Natural killer cell (primary cell): ENCODE results near the gene IL1RAPL2. TPM values are rescaled to one million over a fixed set of nuclear protein-coding genes. Genes with fewer than 3 reads are reported as not detected.

Experiments
- ATAC-seq, 3 donors: fragments of 150-1000 bp in 2 of 3; fragments of 200-7000 bp in 1 of 3; cut with Tn5 transposase; 1 replicate in 1 of 3; 2 replicates in 2 of 3; pipeline ENCODE4 v1.10.0; 2021; ENCODE audit warnings: mild to moderate bottlenecking in 2 of 3, moderate library complexity in 2 of 3
- DNase-seq, 2 donors: peaks; one replicate each; pipeline versions ENCODE4 v3.0.0 to v3.0.0-alpha.2; 2013 to 2021; ENCODE audit warnings: mixed read lengths in 1 of 2
- H3K27ac ChIP-seq: one replicate; pipeline ENCODE4 v1.5.1; 2013; ENCODE audit warnings: mild to moderate bottlenecking, low read length
- H3K27me3 ChIP-seq: one replicate; pipeline ENCODE4 v1.6.1; 2013; ENCODE audit warnings: low read length; ENCODE audit not compliant: control insufficient read depth, insufficient read depth
- H3K36me3 ChIP-seq: one replicate; pipeline ENCODE4 v1.6.1; 2013; ENCODE audit warnings: low read length; ENCODE audit not compliant: control insufficient read depth, insufficient read depth
- H3K4me1 ChIP-seq: one replicate; pipeline ENCODE4 v1.6.1; 2013; ENCODE audit warnings: low read length; ENCODE audit not compliant: control insufficient read depth, insufficient read depth
- H3K4me3 ChIP-seq: one replicate; pipeline ENCODE4 v1.5.1; 2013; ENCODE audit warnings: low read length
- H3K9me3 ChIP-seq: one replicate; pipeline ENCODE4 v1.6.1; 2013; ENCODE audit warnings: low read length; ENCODE audit not compliant: control insufficient read depth, insufficient read depth
- H3K27ac Mint-ChIP-seq, 2 donors: one replicate each; pipeline ENCODE4 v1.8.0; 2022; ENCODE audit warnings: mild to moderate bottlenecking in 2 of 2, mixed read lengths in 2 of 2, moderate library complexity in 1 of 2
- H3K27me3 Mint-ChIP-seq, 2 donors: one replicate each; pipeline ENCODE4 v1.8.0; 2022; ENCODE audit warnings: low read depth in 2 of 2, mixed read lengths in 2 of 2
- H3K36me3 Mint-ChIP-seq: one replicate; pipeline ENCODE4 v1.8.0; 2022; ENCODE audit warnings: mixed read lengths
- H3K4me1 Mint-ChIP-seq, 2 donors: one replicate each; pipeline ENCODE4 v1.8.0; 2022; ENCODE audit warnings: mixed read lengths in 2 of 2
- H3K4me3 Mint-ChIP-seq: one replicate; pipeline ENCODE4 v1.8.0; 2022; ENCODE audit warnings: mild to moderate bottlenecking, moderate library complexity, mixed read lengths
- H3K9me3 Mint-ChIP-seq, 2 donors: one replicate each; pipeline ENCODE4 v1.8.0; 2022; ENCODE audit warnings: mixed read lengths in 2 of 2
- CTCF ChIP-seq: fragments of 200-600 bp; IDR thresholded peaks from one replicate; pipeline ENCODE4 v1.8.0; 2022; ENCODE audit warnings: antibody characterized with exemption
- WGBS: methylation state at CpG from one replicate; pipeline ENCODE4 v1.1.7; 2013; ENCODE audit warnings: missing lambda C conversion rate; ENCODE audit not compliant: insufficient coverage; 5-methylcytosine and 5-hydroxymethylcytosine counted together
- intact Hi-C: fragments of 100-400 bp; cut with micrococcal nuclease; formaldehyde crosslinking; loops from one replicate; pipeline ENCODE4 v1.14.2; 2022
- total RNA-seq, 4 donors: library from RNA; stranded (reverse); fragments of 120-200 nt in 1 of 4; gene quantifications; one replicate each; pipeline versions ENCODE4 v1.2.3 to v1.2.4, GENCODE V29; 2013 to 2022

Gene IL1RAPL2
- total RNA-seq, 3 donors from 2014 or later (not counting 1 experiment from before 2014, with no cell fraction given) = not detected

GRCh38 chrX:104745152-104745551 is 179.2 kb downstream of the IL1RAPL2 start:
- Histone ChIP-seq H3K36me3 (no peaks in the 10 kb centered on the region), H3K27ac (no peak overlapping the region), H3K9me3 (no peaks in the 10 kb centered on the region), H3K4me3 (no peak overlapping the region), H3K4me1 (no peaks in the 10 kb centered on the region), H3K27me3 (no peaks in the 10 kb centered on the region)
- intact Hi-C loops = no loop called here
- ATAC-seq = no peak
- no peak for DNase-seq
- H3K36me3 Mint-ChIP-seq = no peaks in the 10 kb centered on the region
- no peak for TF ChIP-seq CTCF
- H3K27me3 Mint-ChIP-seq = peaks cover 0 to 13% of the 10 kb centered on the region in 2 donors
- WGBS = no CpG with 5 or more reads among the region's 1 CpG
- no peaks in the 10 kb centered on the region for H3K9me3 Mint-ChIP-seq
- no peak overlapping the region for H3K27ac Mint-ChIP-seq
- H3K4me3 Mint-ChIP-seq = no peak overlapping the region
- H3K4me1 Mint-ChIP-seq = no peaks in the 10 kb centered on the region

GRCh38 chrX:104749951-104750610 is 184.1 kb downstream of the IL1RAPL2 start:
- Mint-ChIP-seq H3K4me3 (no peak overlapping the region), H3K27ac (no peak overlapping the region), H3K27me3 (peaks cover 0 to 7% of the 10 kb centered on the region in 2 donors), H3K9me3 (no peaks in the 10 kb centered on the region), H3K36me3 (no peaks in the 10 kb centered on the region), H3K4me1 (no peaks in the 10 kb centered on the region)
- no peaks in the 10 kb centered on the region for H3K9me3 ChIP-seq
- intact Hi-C loops = no loop called here
- H3K27me3 ChIP-seq = no peaks in the 10 kb centered on the region
- no peak overlapping the region for H3K4me3 ChIP-seq
- H3K4me1 ChIP-seq = no peaks in the 10 kb centered on the region
- no peaks in the 10 kb centered on the region for H3K36me3 ChIP-seq
- 94% methylated on average over 2 of the region's 2 CpGs for WGBS
- ATAC-seq = no peak
- TF ChIP-seq CTCF = no peak
- no peak for DNase-seq
- H3K27ac ChIP-seq = no peak overlapping the region

GRCh38 chrX:104762641-104763040 is 196.6 kb downstream of the IL1RAPL2 start:
- ATAC-seq (no peak), DNase-seq (no peak)
- Mint-ChIP-seq H3K4me1 (no peaks in the 10 kb centered on the region), H3K4me3 (no peak overlapping the region), H3K27ac (no peak overlapping the region), H3K9me3 (peaks cover 2 to 10% of the 10 kb centered on the region in 2 donors), H3K36me3 (no peaks in the 10 kb centered on the region), H3K27me3 (no peaks in the 10 kb centered on the region)
- TF ChIP-seq CTCF = no peak
- Histone ChIP-seq H3K4me3 (no peak overlapping the region), H3K36me3 (no peaks in the 10 kb centered on the region), H3K4me1 (no peaks in the 10 kb centered on the region), H3K9me3 (no peaks in the 10 kb centered on the region), H3K27ac (no peak overlapping the region), H3K27me3 (no peaks in the 10 kb centered on the region)
- intact Hi-C loops = no loop called here

GRCh38 chrX:104789784-104790183 is 223.8 kb downstream of the IL1RAPL2 start:
- no peak overlapping the region for H3K27ac Mint-ChIP-seq
- ATAC-seq = no peak
- H3K4me1 Mint-ChIP-seq = no peaks in the 10 kb centered on the region

More at GRCh38 chrX:104789784-104790183, 223.8 kb downstream of the IL1RAPL2 start:
- Histone ChIP-seq H3K9me3 (no peaks in the 10 kb centered on the region), H3K36me3 (no peaks in the 10 kb centered on the region), H3K4me1 (no peaks in the 10 kb centered on the region), H3K27ac (no peak overlapping the region), H3K27me3 (no peaks in the 10 kb centered on the region), H3K4me3 (no peak overlapping the region)
- intact Hi-C loops = no loop called here
- Mint-ChIP-seq H3K4me3 (no peak overlapping the region), H3K36me3 (no peaks in the 10 kb centered on the region), H3K9me3 (peaks cover 0 to 2% of the 10 kb centered on the region in 2 donors), H3K27me3 (no peaks in the 10 kb centered on the region)
- TF ChIP-seq CTCF = no peak
- DNase-seq = no peak
